Activated naive CD4-positive, alpha-beta T cell treated with anti-CD3 and anti-CD28 coated beads, Interleukin-2, amount 10 ng/mL, durations not matched to agents 7 days and 5 days (primary cell): Measurements from ENCODE around the gene RNGTT.
"Not testable (repeated sequence)": the region's sequence is repeated elsewhere in the genome, so short reads cannot be mapped to it uniquely, and the experiment has no call there.

ENCODE experiments used
- CTCF ChIA-PET: fragments of 350-600 bp; sonication (Branson Sonifier 250); formaldehyde crosslinking; loops from one replicate; lab custom pipeline; 2021; ENCODE audit warnings: antibody characterized with exemption; lab: Charles Lee
- DNase-seq: peaks from one replicate; pipeline ENCODE4 v3.0.0-alpha.2; 2020
- H3K27ac Mint-ChIP-seq: one replicate; pipeline ENCODE4 v1.8.0; 2021; ENCODE audit warnings: mild to moderate bottlenecking, moderate library complexity, mixed read lengths
- H3K27me3 Mint-ChIP-seq: one replicate; pipeline ENCODE4 v1.8.0; 2021; ENCODE audit warnings: mild to moderate bottlenecking, mixed read lengths
- H3K36me3 Mint-ChIP-seq: one replicate; pipeline ENCODE4 v1.8.0; 2021; ENCODE audit warnings: mixed read lengths
- H3K4me1 Mint-ChIP-seq: one replicate; pipeline ENCODE4 v1.8.0; 2021; ENCODE audit warnings: mixed read lengths
- H3K4me3 Mint-ChIP-seq: one replicate; pipeline ENCODE4 v1.8.0; 2021; ENCODE audit warnings: mild to moderate bottlenecking, moderate library complexity, mixed read lengths
- H3K9me3 Mint-ChIP-seq: one replicate; pipeline ENCODE4 v1.8.0; 2021; ENCODE audit warnings: mixed read lengths

Gene RNGTT

GRCh38 chr6:88813045-88813444 lies 150.4 kb downstream of the RNGTT start:
- H3K9me3 Mint-ChIP-seq: peaks cover 6% of the 10 kb centered on the region
- H3K4me3 Mint-ChIP-seq: no peak overlapping the region
- CTCF ChIA-PET: no interaction called here
- H3K36me3 Mint-ChIP-seq: peaks cover 15% of the 10 kb centered on the region
- DNase-seq: no peak
- H3K27ac Mint-ChIP-seq: no peak overlapping the region
- H3K4me1 Mint-ChIP-seq: no peaks in the 10 kb centered on the region
- H3K27me3 Mint-ChIP-seq: no peaks in the 10 kb centered on the region

GRCh38 chr6:88810701-88811100 lies 152.7 kb downstream of the RNGTT start:
- Mint-ChIP-seq H3K4me1 (peaks cover 4% of the 10 kb centered on the region), H3K27me3 (no peaks in the 10 kb centered on the region), H3K4me3 (no peak overlapping the region), H3K36me3 (peaks cover 25% of the 10 kb centered on the region), H3K9me3 (peaks cover 19% of the 10 kb centered on the region), H3K27ac (no peak overlapping the region)
- CTCF ChIA-PET: no interaction called here
- DNase-seq: no peak

GRCh38 chr6:88810089-88810488 lies 153.3 kb downstream of the RNGTT start:
- H3K27me3 Mint-ChIP-seq: no peaks in the 10 kb centered on the region
- H3K36me3 Mint-ChIP-seq: peaks cover 31% of the 10 kb centered on the region
- H3K27ac Mint-ChIP-seq: no peak overlapping the region
- H3K4me3 Mint-ChIP-seq: no peak overlapping the region
- no peak for DNase-seq
- H3K9me3 Mint-ChIP-seq: peaks cover 21% of the 10 kb centered on the region
- CTCF ChIA-PET: no interaction called here
- H3K4me1 Mint-ChIP-seq: peaks cover 10% of the 10 kb centered on the region

GRCh38 chr6:88808381-88808780 lies 155.0 kb downstream of the RNGTT start:
- Mint-ChIP-seq H3K27me3 (no peaks in the 10 kb centered on the region), H3K9me3 (peaks cover 21% of the 10 kb centered on the region), H3K36me3 (peaks cover 36% of the 10 kb centered on the region), H3K4me3 (no peak overlapping the region), H3K4me1 (peaks cover 14% of the 10 kb centered on the region), H3K27ac (no peak overlapping the region)
- CTCF ChIA-PET: no interaction called here
- no peak for DNase-seq

GRCh38 chr6:88807622-88808021 lies 155.8 kb downstream of the RNGTT start:
- H3K36me3 Mint-ChIP-seq: peaks cover 41% of the 10 kb centered on the region
- H3K9me3 Mint-ChIP-seq: peaks cover 21% of the 10 kb centered on the region
- CTCF ChIA-PET: no interaction called here
- no peaks in the 10 kb centered on the region for H3K27me3 Mint-ChIP-seq
- DNase-seq: no peak
- H3K4me3 Mint-ChIP-seq: no peak overlapping the region
- H3K27ac Mint-ChIP-seq: no peak overlapping the region
- peaks cover 14% of the 10 kb centered on the region for H3K4me1 Mint-ChIP-seq

GRCh38 chr6:88806728-88807127 lies 156.7 kb downstream of the RNGTT start:
- no peak overlapping the region for H3K27ac Mint-ChIP-seq
- DNase-seq: no peak
- H3K9me3 Mint-ChIP-seq: peaks cover 21% of the 10 kb centered on the region
- CTCF ChIA-PET: no interaction called here
- peaks cover 47% of the 10 kb centered on the region for H3K36me3 Mint-ChIP-seq
- peaks cover 17% of the 10 kb centered on the region for H3K4me1 Mint-ChIP-seq
- no peaks in the 10 kb centered on the region for H3K27me3 Mint-ChIP-seq
- no peak overlapping the region for H3K4me3 Mint-ChIP-seq

DNA sequence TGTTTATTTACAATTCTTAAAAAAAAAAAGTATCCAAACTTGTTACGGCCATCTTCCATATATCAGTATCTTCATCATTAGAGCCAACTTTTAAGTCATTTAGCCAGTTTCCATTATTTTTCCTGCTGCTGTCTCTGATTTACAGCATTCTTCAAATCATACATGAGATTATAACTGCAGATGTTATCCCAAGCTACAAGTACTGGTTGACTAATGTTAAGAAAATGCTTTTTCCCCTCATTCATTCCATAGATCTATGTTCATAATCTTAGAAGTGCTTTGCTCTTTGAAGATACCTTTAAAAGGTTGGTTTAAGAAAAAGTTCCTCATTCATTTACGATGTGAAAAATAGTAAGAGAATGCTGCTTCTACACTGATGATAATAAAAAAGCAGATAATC lies 158.7 kb downstream of the RNGTT start:
- DNase-seq: no peak
- H3K27me3 Mint-ChIP-seq: no peaks in the 10 kb centered on the region
- no peak overlapping the region for H3K4me3 Mint-ChIP-seq
- H3K4me1 Mint-ChIP-seq: peaks cover 20% of the 10 kb centered on the region
- peaks cover 57% of the 10 kb centered on the region for H3K36me3 Mint-ChIP-seq
- H3K27ac Mint-ChIP-seq: peak overlapping the region; percentile 43
- peaks cover 21% of the 10 kb centered on the region for H3K9me3 Mint-ChIP-seq
- CTCF ChIA-PET: no interaction called here

- CTCF ChIA-PET: interaction anchor here (1.0 kb wide), 1 partner anchor 133 kb away, joined by 3 read pairs; no protein-coding TSS in a partner anchor
- H3K9me3 Mint-ChIP-seq: no peaks in the 10 kb centered on the region
- DNase-seq: no peak
- H3K4me1 Mint-ChIP-seq: no peaks in the 10 kb centered on the region
- H3K27me3 Mint-ChIP-seq: no peaks in the 10 kb centered on the region
- no peak overlapping the region for H3K4me3 Mint-ChIP-seq
- peaks cover 2% of the 10 kb centered on the region for H3K36me3 Mint-ChIP-seq
- no peak overlapping the region for H3K27ac Mint-ChIP-seq
Measured at GRCh38 chr6:88785478-88785877, 177.9 kb downstream of the RNGTT start.

DNA sequence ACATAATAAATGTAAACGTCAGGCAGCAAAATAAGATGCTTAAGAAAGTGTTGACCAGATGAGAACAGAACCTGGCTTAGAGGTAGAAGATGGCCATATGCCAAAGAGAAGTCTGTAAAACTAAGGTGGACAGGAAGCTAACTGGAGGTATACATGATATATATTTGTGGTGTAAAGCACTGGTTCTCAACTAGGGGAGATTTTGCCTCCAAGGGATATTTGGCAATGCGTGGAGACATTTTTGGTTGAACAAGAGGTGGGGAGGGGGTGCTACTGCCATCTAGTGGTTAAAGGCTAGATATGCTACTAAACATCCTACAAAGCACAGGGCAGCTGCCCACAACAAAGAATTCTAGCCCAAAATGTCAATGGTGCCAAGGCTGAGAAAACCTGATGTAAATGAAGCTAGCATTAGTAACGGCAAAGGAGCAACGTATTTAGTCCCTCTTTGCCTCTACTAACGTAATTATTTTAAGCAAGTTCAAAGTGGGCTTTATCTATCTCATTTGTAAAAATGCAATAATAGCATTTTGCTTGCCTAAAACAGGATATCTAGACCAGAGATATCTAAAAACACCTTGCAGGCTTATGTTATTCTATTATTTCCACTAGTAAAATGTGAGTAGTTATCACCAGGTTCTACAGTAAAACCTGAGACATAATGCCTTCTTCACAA lies 182.6 kb downstream of the RNGTT start:
- CTCF ChIA-PET: interaction anchor here (0.6 to 1.7 kb wide), 9 partner anchors 10 to 1388 kb away, joined by 3 to 6 read pairs (median 3); no protein-coding TSS in a partner anchor
- Mint-ChIP-seq H3K36me3 (peaks cover 14% of the 10 kb centered on the region), H3K9me3 (peaks cover 1% of the 10 kb centered on the region), H3K27me3 (no peaks in the 10 kb centered on the region), H3K27ac (no peak overlapping the region), H3K4me1 (no peaks in the 10 kb centered on the region), H3K4me3 (no peak overlapping the region)
- DNase-seq: peak; percentile 66

DNA sequence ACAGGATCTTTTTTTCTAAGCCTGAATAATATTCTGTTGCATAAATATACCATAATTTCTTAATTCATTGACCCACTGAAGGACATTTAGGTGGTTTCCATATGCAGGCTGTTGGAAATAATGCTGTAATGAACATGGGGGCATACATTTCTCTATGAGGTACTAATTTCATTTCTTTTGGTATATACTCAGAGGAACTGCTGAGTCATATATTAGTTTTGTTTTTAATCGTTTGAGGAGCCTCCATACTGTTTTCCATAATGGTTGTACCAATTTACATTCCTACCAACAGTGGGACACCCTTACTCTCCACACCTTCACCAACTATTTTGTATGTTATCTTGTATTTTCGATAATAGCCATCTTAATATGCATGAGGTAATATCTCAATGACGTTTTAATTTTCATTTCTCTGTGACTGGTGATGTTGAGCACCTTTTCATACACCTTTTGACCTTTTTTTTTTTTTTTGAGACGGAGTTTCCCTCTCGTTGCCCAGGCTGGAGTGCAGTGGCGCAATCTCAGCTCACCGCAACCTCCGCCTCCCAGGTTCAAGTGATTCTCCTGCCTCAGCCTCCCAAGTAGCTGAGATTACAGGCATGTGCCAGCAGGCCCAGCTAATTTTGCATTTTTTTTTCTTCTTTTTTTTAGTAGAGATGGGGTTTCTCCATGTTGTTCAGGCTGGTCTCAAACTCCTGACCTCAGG lies 187.4 kb downstream of the RNGTT start:
- DNase-seq: no peak
- H3K4me3 Mint-ChIP-seq: no peak overlapping the region
- CTCF ChIA-PET: interaction anchor here (1.0 kb wide), 1 partner anchor 846 kb away, joined by 3 read pairs; no protein-coding TSS in a partner anchor
- H3K36me3 Mint-ChIP-seq: peaks cover 16% of the 10 kb centered on the region
- H3K27me3 Mint-ChIP-seq: no peaks in the 10 kb centered on the region
- H3K9me3 Mint-ChIP-seq: peaks cover 1% of the 10 kb centered on the region
- H3K4me1 Mint-ChIP-seq: no peaks in the 10 kb centered on the region
- H3K27ac Mint-ChIP-seq: no peak overlapping the region

DNA sequence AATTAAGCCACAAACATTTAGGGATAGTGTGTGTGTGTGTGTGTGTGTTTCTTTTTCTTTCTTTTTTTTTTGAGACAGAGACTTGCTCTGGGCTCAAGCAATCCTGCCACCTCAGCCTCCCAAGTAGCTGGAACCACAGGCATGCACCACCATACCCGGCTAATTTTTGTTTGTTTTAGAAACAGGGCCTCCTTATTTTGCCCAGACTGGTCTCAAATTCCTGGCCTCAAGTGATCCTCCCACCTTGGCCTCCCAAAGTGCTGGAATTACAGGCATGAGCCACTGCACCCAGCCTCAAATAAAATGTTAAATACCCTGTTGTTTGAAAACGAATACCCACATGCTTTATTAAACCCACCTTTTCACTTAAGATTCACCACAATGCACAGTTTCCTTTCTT lies 195.3 kb downstream of the RNGTT start:
- not testable (repeated sequence) for H3K27ac Mint-ChIP-seq, H3K36me3 Mint-ChIP-seq, H3K9me3 Mint-ChIP-seq

DNA sequence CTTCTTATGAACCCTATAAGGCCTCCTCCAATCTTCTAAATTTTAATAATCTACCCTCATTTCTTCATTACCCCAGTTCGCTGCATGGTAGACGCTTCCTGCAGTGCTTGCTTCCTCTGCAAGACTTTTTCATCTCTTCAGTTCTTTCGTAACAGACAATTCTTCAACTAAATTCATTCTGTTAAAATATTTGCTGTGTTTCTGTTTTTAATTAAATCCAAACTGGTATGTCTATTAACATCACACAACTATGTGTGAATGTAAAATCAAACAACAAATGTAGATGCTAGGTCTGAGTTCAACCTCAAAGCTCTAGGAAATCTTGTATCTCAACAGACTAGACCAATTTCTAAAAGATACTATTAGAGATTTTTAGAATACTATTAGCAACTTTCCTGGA lies 199.3 kb downstream of the RNGTT start:
- H3K27ac Mint-ChIP-seq: no peak overlapping the region
- no peaks in the 10 kb centered on the region for H3K9me3 Mint-ChIP-seq
- CTCF ChIA-PET: no interaction called here
- H3K27me3 Mint-ChIP-seq: no peaks in the 10 kb centered on the region
- no peak overlapping the region for H3K4me3 Mint-ChIP-seq
- no peaks in the 10 kb centered on the region for H3K4me1 Mint-ChIP-seq
- H3K36me3 Mint-ChIP-seq: peaks cover 4% of the 10 kb centered on the region
- no peak for DNase-seq

More for the DNA sequence above, 195.3 kb downstream of the RNGTT start:
- CTCF ChIA-PET, H3K4me1 Mint-ChIP-seq, H3K4me3 Mint-ChIP-seq, H3K27me3 Mint-ChIP-seq, DNase-seq: not testable (repeated sequence)

DNA sequence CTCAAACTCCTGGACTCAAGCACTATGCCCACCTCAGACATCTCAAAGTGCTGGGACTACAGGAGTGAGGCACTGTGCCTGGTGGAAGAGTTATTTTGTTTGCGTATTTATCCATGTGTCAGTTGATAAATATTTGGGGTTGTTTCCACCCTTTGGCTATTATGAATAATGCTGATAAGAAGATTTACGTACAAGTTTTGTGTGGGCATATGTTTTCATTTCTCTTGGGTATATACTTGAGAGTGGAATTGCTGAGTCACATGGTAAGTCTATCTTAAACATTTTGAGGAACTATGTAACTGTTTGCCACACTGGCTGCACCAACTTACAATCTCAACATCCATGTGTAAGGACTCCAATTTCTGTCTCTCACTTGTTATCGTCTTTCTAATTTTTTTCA lies 200.3 kb downstream of the RNGTT start:
- Mint-ChIP-seq H3K27ac (no peak overlapping the region), H3K27me3 (no peaks in the 10 kb centered on the region), H3K4me1 (no peaks in the 10 kb centered on the region), H3K36me3 (peaks cover 4% of the 10 kb centered on the region), H3K9me3 (no peaks in the 10 kb centered on the region), H3K4me3 (no peak overlapping the region)
- DNase-seq: no peak
- CTCF ChIA-PET: no interaction called here

GRCh38 chr6:88761237-88762031 lies 202.0 kb downstream of the RNGTT start:
- H3K9me3 Mint-ChIP-seq: no peaks in the 10 kb centered on the region
- H3K27me3 Mint-ChIP-seq: no peaks in the 10 kb centered on the region
- no peak overlapping the region for H3K4me3 Mint-ChIP-seq
- no peaks in the 10 kb centered on the region for H3K4me1 Mint-ChIP-seq
- CTCF ChIA-PET: no interaction called here
- H3K27ac Mint-ChIP-seq: no peak overlapping the region
- DNase-seq: no peak
- H3K36me3 Mint-ChIP-seq: peaks cover 4% of the 10 kb centered on the region
